Measurements from ENCODE around the gene GOLGA3. TPM values are rescaled to one million over a fixed set of nuclear protein-coding genes. Genes with fewer than 3 reads are reported as not detected.

The GOLGA3 gene
- total RNA-seq, 4 donors from 2014 or later: 37.0 to 62.2 (median 54.0) TPM

DNA sequence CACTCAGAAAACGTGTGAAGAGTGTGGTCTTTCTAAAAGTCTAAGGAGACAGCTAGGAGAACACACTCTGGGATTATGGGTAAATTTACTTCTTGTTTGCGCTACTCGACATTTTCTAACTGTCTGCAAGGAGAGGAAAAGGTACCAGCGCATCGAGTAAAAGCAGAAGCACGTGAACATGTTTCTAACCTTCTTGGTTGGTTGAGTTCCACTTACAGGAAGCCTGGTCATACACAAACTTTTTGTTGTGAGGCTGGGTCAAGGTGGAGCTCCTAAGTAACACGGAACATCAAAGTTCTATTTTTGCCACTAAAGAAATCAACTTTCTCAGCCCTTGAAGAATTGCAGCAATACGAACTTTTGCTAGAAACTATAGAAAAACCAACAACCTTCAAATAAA is 87.0 kb downstream of the GOLGA3 start:
- 78 to 88% methylated on average over 8 of the region's 8 CpGs for WGBS, 2 donors
- DNase-seq: no peak
- Histone ChIP-seq H3K9me3 (no peaks in the 10 kb centered on the region), H3K4me3 (no peak overlapping the region), H3K27me3 (no peaks in the 10 kb centered on the region), H3K27ac (no peak overlapping the region), H3K36me3 (peaks cover 43 to 100% (median 81%) of the 10 kb centered on the region in 3 donors), H3K4me1 (no peaks in the 10 kb centered on the region)
- TF ChIP-seq CTCF (IDR thresholded peaks at IDR 0.05): no peak
- no peak for TF ChIP-seq POLR2A (IDR thresholded peaks at IDR 0.05)
- intact Hi-C loops (cut with DNase I): no loop called here

DNA sequence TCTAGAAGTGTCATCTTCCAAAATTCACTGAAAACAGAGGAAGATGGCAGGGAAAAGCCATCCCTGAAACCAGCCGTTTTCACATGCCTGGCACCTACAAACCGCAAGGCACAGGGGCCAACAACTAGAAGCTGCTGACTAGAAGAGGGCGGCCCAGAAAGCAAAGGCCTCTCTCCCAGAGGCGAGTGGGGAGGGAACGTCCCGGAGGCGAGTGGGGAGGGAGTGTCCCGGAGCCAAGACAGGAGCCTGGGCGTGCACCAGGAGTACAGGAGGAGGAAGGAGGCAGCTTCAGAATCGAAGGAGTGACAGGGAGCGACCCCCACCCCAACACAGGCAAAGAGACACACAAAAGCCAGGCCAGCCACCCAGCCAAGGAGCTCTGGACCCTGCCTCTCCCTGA is 88.0 kb downstream of the GOLGA3 start:
- H3K36me3 ChIP-seq: peaks cover 39 to 100% (median 78%) of the 10 kb centered on the region in 3 donors

DNA sequence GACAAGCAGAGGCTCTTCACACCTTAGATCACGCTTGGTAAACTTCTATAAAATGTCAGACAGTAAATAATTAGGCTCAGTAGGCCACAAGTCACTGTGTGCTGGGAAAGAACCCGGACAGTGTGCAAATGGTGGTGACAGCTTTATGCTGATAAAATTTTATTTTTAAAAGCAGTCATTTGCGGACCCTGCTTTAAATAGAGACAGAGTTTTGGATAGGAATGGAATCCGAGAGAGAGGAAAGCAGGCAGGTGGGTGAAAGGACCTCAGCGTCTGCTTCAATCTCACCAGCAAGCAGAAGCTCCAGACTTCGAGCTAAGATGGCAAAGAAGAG is 88.4 kb downstream of the GOLGA3 start:
- 89 to 96% methylated on average over 6 of the region's 6 CpGs for WGBS, 2 donors
- H3K9me3 ChIP-seq: no peaks in the 10 kb centered on the region
- intact Hi-C loops (cut with DNase I): no loop called here
- no peak overlapping the region for H3K4me3 ChIP-seq
- no peaks in the 10 kb centered on the region for H3K27me3 ChIP-seq
- no peaks in the 10 kb centered on the region for H3K4me1 ChIP-seq
- no peak for DNase-seq
- no peak for TF ChIP-seq POLR2A (IDR thresholded peaks at IDR 0.05)
- no peak for TF ChIP-seq CTCF (IDR thresholded peaks at IDR 0.05)
- H3K36me3 ChIP-seq: peaks cover 36 to 100% (median 78%) of the 10 kb centered on the region in 3 donors
- no peak overlapping the region for H3K27ac ChIP-seq

More for the DNA sequence above, 88.0 kb downstream of the GOLGA3 start:
- WGBS, 2 donors: 84 to 85% methylated on average over 8 to 11 of the region's 11 CpGs
- Histone ChIP-seq H3K4me3 (no peak overlapping the region), H3K27me3 (no peaks in the 10 kb centered on the region), H3K27ac (no peak overlapping the region), H3K9me3 (no peaks in the 10 kb centered on the region), H3K4me1 (no peaks in the 10 kb centered on the region)
- TF ChIP-seq POLR2A (IDR thresholded peaks at IDR 0.05): no peak
- TF ChIP-seq CTCF (IDR thresholded peaks at IDR 0.05): no peak
- intact Hi-C loops (cut with DNase I): no loop called here
- no peak for DNase-seq

GRCh38 chr12:132739600-132740312 is 88.9 kb downstream of the GOLGA3 start:
- intact Hi-C loops (cut with DNase I): no loop called here
- DNase-seq: no peak
- H3K4me3 ChIP-seq: no peak overlapping the region
- no peak overlapping the region for H3K27ac ChIP-seq
- TF ChIP-seq CTCF (IDR thresholded peaks at IDR 0.05) (no peak), POLR2A (IDR thresholded peaks at IDR 0.05) (no peak)
- H3K4me1 ChIP-seq: no peaks in the 10 kb centered on the region
- H3K36me3 ChIP-seq: peaks cover 31 to 100% (median 77%) of the 10 kb centered on the region in 3 donors
- no peaks in the 10 kb centered on the region for H3K27me3 ChIP-seq
- no peaks in the 10 kb centered on the region for H3K9me3 ChIP-seq
- WGBS, 2 donors: 91 to 92% methylated on average over 15 to 18 of the region's 19 CpGs

DNA sequence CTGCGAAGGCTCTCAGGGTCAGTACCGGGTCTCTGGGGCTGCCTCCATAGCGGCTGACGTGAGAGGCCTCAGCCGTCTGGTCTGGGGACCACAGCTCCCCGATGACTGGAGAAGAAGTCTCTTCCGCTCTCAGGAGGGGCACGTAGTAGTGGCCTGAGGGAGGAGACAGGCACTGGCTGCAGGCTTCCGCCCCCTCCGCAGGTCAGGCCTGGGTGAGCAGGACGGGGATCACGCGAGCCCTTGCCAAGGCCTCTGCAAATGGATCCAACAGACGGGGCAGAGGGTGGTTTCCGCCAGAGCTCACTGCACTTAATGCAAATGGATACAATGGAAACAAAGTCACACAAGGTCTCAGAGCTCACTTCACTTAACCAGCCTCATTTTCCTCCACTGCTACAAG is 91.8 kb downstream of the GOLGA3 start:
- 88 to 96% methylated on average over 5 to 6 of the region's 15 CpGs for WGBS, 2 donors
- peaks cover 36 to 100% (median 81%) of the 10 kb centered on the region in 3 donors for H3K36me3 ChIP-seq
- no peak for DNase-seq

More for the DNA sequence above, 91.8 kb downstream of the GOLGA3 start:
- H3K27me3 ChIP-seq: no peaks in the 10 kb centered on the region
- no peak overlapping the region for H3K4me3 ChIP-seq
- intact Hi-C loops (cut with DNase I): no loop called here
- H3K9me3 ChIP-seq: no peaks in the 10 kb centered on the region
- no peaks in the 10 kb centered on the region for H3K4me1 ChIP-seq
- no peak for TF ChIP-seq POLR2A (IDR thresholded peaks at IDR 0.05)
- no peak overlapping the region for H3K27ac ChIP-seq

All from esophagus squamous epithelium (tissue), 5 donors.